NCI-H2196 treated with DMSO at 0.1 percent for 48 hours (cell line): ENCODE results near the gene ENAH.

Experiments
- DNase-seq: peaks from one replicate; lab custom pipeline; 2025; ENCODE audit not compliant: unreplicated experiment; lab: John Stamatoyannopoulos, UW

The ENAH gene

GRCh38 chr1:225461533-225462428, 191.1 kb downstream of the ENAH start:
- DNase-seq: peak; percentile 38

GRCh38 chr1:225460737-225461532, 192.0 kb downstream of the ENAH start:
- DNase-seq: no peak

GRCh38 chr1:225460021-225460736, 192.7 kb downstream of the ENAH start:
- no peak for DNase-seq

- DNase-seq: no peak
Observed at GRCh38 chr1:225458222-225458631, 194.7 kb downstream of the ENAH start.

- no peak for DNase-seq
Observed at GRCh38 chr1:225454733-225455132, 198.2 kb downstream of the ENAH start.

- DNase-seq: peak; percentile 38
Observed at GRCh38 chr1:225453797-225454648, 198.9 kb downstream of the ENAH start.

GRCh38 chr1:225451840-225452515, 200.9 kb downstream of the ENAH start:
- no peak for DNase-seq

GRCh38 chr1:225451340-225451739, 201.6 kb downstream of the ENAH start:
- DNase-seq: no peak

GRCh38 chr1:225450491-225451191, 202.3 kb downstream of the ENAH start:
- no peak for DNase-seq

GRCh38 chr1:225449774-225450173, 203.1 kb downstream of the ENAH start:
- DNase-seq: no peak

- no peak for DNase-seq
Observed at GRCh38 chr1:225449261-225449660, 203.7 kb downstream of the ENAH start.

- no peak for DNase-seq
Observed at GRCh38 chr1:225448146-225448805, 204.6 kb downstream of the ENAH start.

- no peak for DNase-seq
Observed at GRCh38 chr1:225447650-225448089, 205.3 kb downstream of the ENAH start.

GRCh38 chr1:225446981-225447615, 205.8 kb downstream of the ENAH start:
- DNase-seq: no peak

- no peak for DNase-seq
Observed at GRCh38 chr1:225446595-225446960, 206.3 kb downstream of the ENAH start.

GRCh38 chr1:225445639-225446594, 207.0 kb downstream of the ENAH start:
- no peak for DNase-seq

GRCh38 chr1:225442123-225442505, 210.8 kb downstream of the ENAH start:
- no peak for DNase-seq
